ENCODE results near the gene ATG12. TPM values are rescaled to one million over a fixed set of nuclear protein-coding genes. Genes with fewer than 3 reads are reported as not detected.

Gene ATG12
- total RNA-seq, 1 experiment from 2014 or later, result 48.7 TPM

GRCh38 chr5:115815006-115815692 is 26.2 kb downstream of the ATG12 start:
- Histone ChIP-seq H3K9me3 (ENCODE audit: insufficient read depth, low read depth) (no peaks in the 10 kb centered on the region), H3K27ac (no peak overlapping the region), H2AFZ (no peak overlapping the region), H3K4me3 (no peak overlapping the region), H3K4me2 (no peak overlapping the region), H3K79me2 (ENCODE audit: low read depth) (no peaks in the 10 kb centered on the region), H3K4me1 (replicated peaks; ENCODE audit: insufficient read depth) (no peaks in the 10 kb centered on the region), H3K36me3 (ENCODE audit: low read depth) (no peaks in the 10 kb centered on the region), H4K20me1 (ENCODE audit: insufficient read depth) (no peaks in the 10 kb centered on the region), H3F3A (ENCODE audit: insufficient read depth, low read depth) (no peaks in the 10 kb centered on the region), H3K9me2 (ENCODE audit: insufficient read depth) (no peaks in the 10 kb centered on the region), H3K27me3 (ENCODE audit: insufficient read depth, low read depth) (no peaks in the 10 kb centered on the region)
- no peak for DNase-seq
- ChIA-PET CTCF (no interaction called here), POLR2A (ENCODE audit: unreplicated experiment) (no interaction called here)
- intact Hi-C loops (cut with micrococcal nuclease; ENCODE audit: unreplicated experiment), result no loop called here
- BruUV-seq (replicated peaks), result no TSS peak
- TF ChIP-seq CTCF (conservative IDR thresholded peaks at IDR 0.05) (no peak), EZH2 (IDR thresholded peaks at IDR 0.05; ENCODE audit: low read depth) (no peak)

DNA sequence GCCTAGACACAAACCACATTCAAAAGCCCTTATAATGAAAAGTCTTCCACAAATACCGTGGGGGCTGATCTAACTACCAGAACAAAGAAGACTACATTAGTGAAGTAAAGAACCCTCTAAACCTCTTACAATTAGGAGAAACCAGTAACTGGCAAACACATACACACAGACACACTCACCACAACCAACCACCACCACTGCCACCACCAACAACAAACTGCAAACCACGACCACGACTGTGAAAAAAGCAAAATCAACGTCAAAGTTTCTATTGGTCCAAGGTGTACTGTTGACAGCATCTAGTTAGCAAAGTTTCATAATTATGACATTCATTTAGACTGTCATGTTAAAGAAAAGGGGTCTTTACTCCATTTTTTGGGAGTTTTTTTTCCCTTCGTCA is 27.6 kb downstream of the ATG12 start:
- no peaks in the 10 kb centered on the region for H3K36me3 ChIP-seq (ENCODE audit: low read depth)
- no peak overlapping the region for H3K4me2 ChIP-seq
- ChIA-PET POLR2A (ENCODE audit: unreplicated experiment) (no interaction called here), CTCF (no interaction called here)
- H4K20me1 ChIP-seq (ENCODE audit: insufficient read depth), result no peaks in the 10 kb centered on the region
- no peaks in the 10 kb centered on the region for H3K9me3 ChIP-seq (ENCODE audit: insufficient read depth, low read depth)
- intact Hi-C loops (cut with micrococcal nuclease; ENCODE audit: unreplicated experiment), result no loop called here
- BruUV-seq (replicated peaks), result no TSS peak
- H3K27me3 ChIP-seq (ENCODE audit: insufficient read depth, low read depth), result no peaks in the 10 kb centered on the region
- H2AFZ ChIP-seq, result no peak overlapping the region
- DNase-seq, result no peak
- H3K4me1 ChIP-seq (replicated peaks; ENCODE audit: insufficient read depth), result no peaks in the 10 kb centered on the region
- TF ChIP-seq CTCF (conservative IDR thresholded peaks at IDR 0.05), result no peak
- TF ChIP-seq EZH2 (IDR thresholded peaks at IDR 0.05; ENCODE audit: low read depth), result no peak
- no peaks in the 10 kb centered on the region for H3K79me2 ChIP-seq (ENCODE audit: low read depth)
- H3K27ac ChIP-seq, result no peak overlapping the region
- H3K9me2 ChIP-seq (ENCODE audit: insufficient read depth), result no peaks in the 10 kb centered on the region; the same call in 1 of the 2 replicates
- H3K4me3 ChIP-seq, result no peak overlapping the region
- no peaks in the 10 kb centered on the region for H3F3A ChIP-seq (ENCODE audit: insufficient read depth, low read depth)

GRCh38 chr5:115812372-115812771 is 29.0 kb downstream of the ATG12 start:
- intact Hi-C loops (cut with micrococcal nuclease; ENCODE audit: unreplicated experiment), result no loop called here
- no peak overlapping the region for H3K4me3 ChIP-seq
- BruUV-seq (replicated peaks), result no TSS peak
- H4K20me1 ChIP-seq (ENCODE audit: insufficient read depth), result no peaks in the 10 kb centered on the region
- no peaks in the 10 kb centered on the region for H3K36me3 ChIP-seq (ENCODE audit: low read depth)
- no peak for DNase-seq
- ChIA-PET POLR2A (ENCODE audit: unreplicated experiment) (no interaction called here), CTCF (no interaction called here)
- no peaks in the 10 kb centered on the region for H3K9me3 ChIP-seq (ENCODE audit: insufficient read depth, low read depth)
- H2AFZ ChIP-seq, result no peak overlapping the region
- no peaks in the 10 kb centered on the region for H3K27me3 ChIP-seq (ENCODE audit: insufficient read depth, low read depth)
- no peaks in the 10 kb centered on the region for H3K79me2 ChIP-seq (ENCODE audit: low read depth)
- H3K9me2 ChIP-seq (ENCODE audit: insufficient read depth), result no peaks in the 10 kb centered on the region; the same call in 1 of the 2 replicates
- H3K27ac ChIP-seq, result no peak overlapping the region
- no peak overlapping the region for H3K4me2 ChIP-seq
- TF ChIP-seq CTCF (conservative IDR thresholded peaks at IDR 0.05) (no peak), EZH2 (IDR thresholded peaks at IDR 0.05; ENCODE audit: low read depth) (no peak)
- H3K4me1 ChIP-seq (replicated peaks; ENCODE audit: insufficient read depth), result 0 out of 2 replicates have a peak, but pooled peaks cover under 1% of the 10 kb centered on the region
- no peaks in the 10 kb centered on the region for H3F3A ChIP-seq (ENCODE audit: insufficient read depth, low read depth)

Data from PC-9 (cell line).